ENCODE measurements around the gene GPR158.

The GPR158 gene

GRCh38 chr10:25177754-25178135 is 2.9 kb downstream of the GPR158 start:
- Histone ChIP-seq H3K36me3 (ENCODE audit: low read length) (no peaks in the 10 kb centered on the region), H2AFZ (ENCODE audit: low read depth, low read length, severe bottlenecking) (no peak overlapping the region), H3F3A (ENCODE audit: insufficient read depth) (no peaks in the 10 kb centered on the region), H3K9ac (ENCODE audit: low read length) (no peak overlapping the region), H3K4me2 (ENCODE audit: low read depth, low read length, poor library complexity, severe bottlenecking) (no peak overlapping the region), H4K20me1 (ENCODE audit: low read depth, low read length) (no peaks in the 10 kb centered on the region), H3K9me3 (ENCODE audit: insufficient read depth, low read length) (no peaks in the 10 kb centered on the region), H3K4me3 (ENCODE audit: insufficient read depth, low read length, poor library complexity, severe bottlenecking) (no peak overlapping the region), H3K79me2 (ENCODE audit: insufficient read depth, low read length) (no peaks in the 10 kb centered on the region), H3K9me2 (replicated peaks; ENCODE audit: insufficient read depth, low read length) (no peaks in the 10 kb centered on the region), H3K27ac (ENCODE audit: low read depth, low read length) (no peak overlapping the region), H3K27me3 (ENCODE audit: low read length) (no peaks in the 10 kb centered on the region)
- no peak for TF ChIP-seq EZH2phosphoT487 (conservative IDR thresholded peaks at IDR 0.05; ENCODE audit: low read length)
- TF ChIP-seq CTCF (IDR thresholded peaks at IDR 0.05; ENCODE audit: insufficient read depth, low read length, poor library complexity, severe bottlenecking) = no peak

DNA sequence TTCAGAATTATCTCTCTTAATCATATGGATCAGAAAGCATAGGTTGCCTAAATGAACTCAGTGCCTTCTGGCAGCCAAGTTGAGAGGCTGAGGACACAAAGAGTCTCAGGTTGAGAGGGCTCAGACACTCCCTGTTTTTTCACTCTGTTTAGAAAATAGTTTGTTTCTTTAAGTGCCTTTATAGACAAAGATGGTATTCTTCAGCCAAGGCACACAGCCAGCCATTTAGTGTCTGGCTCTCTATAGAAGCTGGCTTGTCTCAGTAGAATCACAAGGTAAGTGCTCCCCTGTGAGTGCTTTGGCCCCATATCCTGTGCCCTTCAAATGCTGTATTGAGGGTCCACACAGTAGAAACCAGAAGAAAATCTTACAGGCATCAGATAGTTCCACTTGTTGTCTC is 3.6 kb downstream of the GPR158 start:
- Histone ChIP-seq H3K4me3 (ENCODE audit: insufficient read depth, low read length, poor library complexity, severe bottlenecking) (no peak overlapping the region), H3K36me3 (ENCODE audit: low read length) (no peaks in the 10 kb centered on the region)
- no peak for TF ChIP-seq CTCF (IDR thresholded peaks at IDR 0.05; ENCODE audit: insufficient read depth, low read length, poor library complexity, severe bottlenecking)
- TF ChIP-seq EZH2phosphoT487 (conservative IDR thresholded peaks at IDR 0.05; ENCODE audit: low read length) = no peak

GRCh38 chr10:25180801-25181200 is 6.0 kb downstream of the GPR158 start:
- Histone ChIP-seq H3K27ac (ENCODE audit: low read depth, low read length) (no peak overlapping the region), H3K4me2 (ENCODE audit: low read depth, low read length, poor library complexity, severe bottlenecking) (no peak overlapping the region), H3K9me3 (ENCODE audit: insufficient read depth, low read length) (no peaks in the 10 kb centered on the region), H3K9me2 (replicated peaks; ENCODE audit: insufficient read depth, low read length) (no peaks in the 10 kb centered on the region), H2AFZ (ENCODE audit: low read depth, low read length, severe bottlenecking) (no peak overlapping the region), H3K79me2 (ENCODE audit: insufficient read depth, low read length) (no peaks in the 10 kb centered on the region), H3K36me3 (ENCODE audit: low read length) (no peaks in the 10 kb centered on the region), H3K9ac (ENCODE audit: low read length) (no peak overlapping the region), H3F3A (ENCODE audit: insufficient read depth) (no peaks in the 10 kb centered on the region), H3K27me3 (ENCODE audit: low read length) (no peaks in the 10 kb centered on the region), H4K20me1 (ENCODE audit: low read depth, low read length) (no peaks in the 10 kb centered on the region), H3K4me3 (ENCODE audit: insufficient read depth, low read length, poor library complexity, severe bottlenecking) (no peak overlapping the region)
- no peak for TF ChIP-seq CTCF (IDR thresholded peaks at IDR 0.05; ENCODE audit: insufficient read depth, low read length, poor library complexity, severe bottlenecking)
- no peak for TF ChIP-seq EZH2phosphoT487 (conservative IDR thresholded peaks at IDR 0.05; ENCODE audit: low read length)

More for the DNA sequence above, 3.6 kb downstream of the GPR158 start:
- Histone ChIP-seq H3K79me2 (ENCODE audit: insufficient read depth, low read length) (no peaks in the 10 kb centered on the region), H3F3A (ENCODE audit: insufficient read depth) (no peaks in the 10 kb centered on the region), H3K9me3 (ENCODE audit: insufficient read depth, low read length) (no peaks in the 10 kb centered on the region), H2AFZ (ENCODE audit: low read depth, low read length, severe bottlenecking) (no peak overlapping the region), H3K9me2 (replicated peaks; ENCODE audit: insufficient read depth, low read length) (no peaks in the 10 kb centered on the region), H4K20me1 (ENCODE audit: low read depth, low read length) (no peaks in the 10 kb centered on the region), H3K4me2 (ENCODE audit: low read depth, low read length, poor library complexity, severe bottlenecking) (no peak overlapping the region), H3K27ac (ENCODE audit: low read depth, low read length) (no peak overlapping the region), H3K9ac (ENCODE audit: low read length) (no peak overlapping the region), H3K27me3 (ENCODE audit: low read length) (no peaks in the 10 kb centered on the region)
